Measurements from ENCODE around the gene DUSP10. TPM values are rescaled to one million over a fixed set of nuclear protein-coding genes. Genes with fewer than 3 reads are reported as not detected.

The DUSP10 gene
- total RNA-seq, 2 experiments from 2014 or later = 32.7 to 33.0 TPM

DNA sequence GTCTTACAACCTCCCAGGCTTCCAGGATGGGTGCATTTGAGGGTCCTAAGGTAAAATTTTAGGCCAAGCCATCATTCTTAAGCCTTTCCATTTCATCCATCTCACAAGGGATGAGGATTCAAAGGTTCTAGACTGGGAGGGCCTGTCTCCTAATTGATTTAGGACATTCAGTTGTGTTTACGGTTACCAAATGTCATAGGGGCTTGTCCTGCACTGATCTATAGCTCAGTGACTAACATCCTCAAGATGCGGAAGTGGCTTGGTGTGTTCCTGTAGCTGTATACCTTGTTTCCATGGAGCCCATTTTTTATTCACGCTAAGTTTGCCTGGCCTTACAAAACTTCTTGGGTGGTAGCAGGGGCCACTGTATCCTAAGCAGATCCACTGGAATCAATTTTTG, 52.8 kb downstream of the DUSP10 start:
- DNase-seq = no peak
- H3K4me3 Mint-ChIP-seq = no peak overlapping the region
- H3K36me3 Mint-ChIP-seq = no peaks in the 10 kb centered on the region
- peak overlapping the region; percentile 45 for H3K27ac Mint-ChIP-seq
- H3K4me1 Mint-ChIP-seq = peaks cover 11% of the 10 kb centered on the region
- H3K27me3 Mint-ChIP-seq = no peaks in the 10 kb centered on the region
- peaks cover 3% of the 10 kb centered on the region for H3K9me3 Mint-ChIP-seq

DNA sequence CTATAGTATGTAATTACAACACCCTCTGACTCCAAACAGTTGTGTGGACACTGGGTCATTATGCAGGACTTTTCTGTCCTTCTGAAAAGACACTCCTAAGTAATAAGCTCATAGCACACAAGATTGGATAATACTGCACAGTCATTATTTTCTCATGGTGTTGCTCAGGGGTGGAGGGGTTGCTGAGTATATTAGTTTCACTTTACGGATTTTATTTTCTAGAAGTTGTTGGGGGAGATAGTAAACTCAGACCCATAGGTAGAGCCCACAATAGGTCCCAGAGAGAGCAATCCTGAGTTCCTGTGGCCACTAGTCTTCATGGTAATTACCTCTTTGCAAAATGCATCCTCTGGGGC, 53.4 kb downstream of the DUSP10 start:
- DNase-seq = no peak
- H3K4me1 Mint-ChIP-seq = peaks cover 11% of the 10 kb centered on the region
- H3K27me3 Mint-ChIP-seq = no peaks in the 10 kb centered on the region
- H3K4me3 Mint-ChIP-seq = no peak overlapping the region
- H3K36me3 Mint-ChIP-seq = no peaks in the 10 kb centered on the region
- no peak overlapping the region for H3K27ac Mint-ChIP-seq
- H3K9me3 Mint-ChIP-seq = peaks cover 3% of the 10 kb centered on the region

DNA sequence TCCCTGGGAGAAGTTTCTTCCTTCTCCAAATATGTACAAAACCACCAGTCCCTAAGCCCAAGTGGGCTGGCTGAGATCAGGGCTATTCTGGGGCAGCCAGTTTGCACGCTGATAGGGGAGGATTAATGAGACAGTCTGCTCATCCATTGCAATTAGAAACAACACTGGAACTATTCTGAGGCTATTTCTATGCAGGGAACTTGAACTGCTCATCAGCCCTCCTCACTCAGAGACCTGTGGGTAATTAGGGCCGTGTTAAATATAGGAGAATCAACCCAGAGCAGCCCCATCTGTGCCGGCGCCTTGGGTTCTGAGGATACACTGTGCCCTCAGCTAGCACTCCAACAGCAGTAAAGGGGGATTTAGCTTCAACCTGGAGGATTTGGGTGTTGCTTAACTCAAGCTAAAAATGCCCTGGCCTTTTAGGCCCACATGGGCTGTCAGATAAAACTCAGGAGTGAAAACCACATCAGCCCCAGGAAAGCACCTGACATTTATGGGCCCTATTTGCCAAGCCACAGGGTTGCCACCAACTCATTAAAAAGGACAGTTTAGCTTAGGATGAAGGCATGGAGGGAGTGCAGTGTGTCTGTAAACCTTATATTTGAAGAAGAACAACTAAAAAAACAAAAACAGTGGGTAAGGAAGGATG, 53.9 kb downstream of the DUSP10 start:
- DNase-seq = no peak
- Mint-ChIP-seq H3K36me3 (no peaks in the 10 kb centered on the region), H3K27me3 (no peaks in the 10 kb centered on the region), H3K9me3 (no peaks in the 10 kb centered on the region), H3K4me1 (peaks cover 11% of the 10 kb centered on the region), H3K27ac (no peak overlapping the region), H3K4me3 (no peak overlapping the region)

DNA sequence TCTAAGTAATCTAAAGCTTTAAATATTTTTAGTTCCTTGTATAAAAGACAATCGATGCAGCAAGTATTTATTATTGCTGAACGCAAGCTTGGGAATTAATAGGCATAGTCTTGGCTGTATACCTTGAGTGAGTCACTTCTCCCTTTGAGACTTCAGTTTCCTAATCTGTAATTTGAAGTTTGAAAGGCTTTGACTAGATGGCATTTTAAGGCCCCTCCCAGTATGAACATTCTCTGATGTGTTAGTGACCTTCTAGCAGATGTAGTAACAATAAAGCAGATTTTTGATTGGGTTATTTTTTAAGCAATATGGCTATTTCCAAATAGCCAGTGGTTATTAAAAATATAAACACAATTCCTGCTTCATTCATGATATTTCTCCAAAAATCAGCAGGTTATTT, 58.2 kb downstream of the DUSP10 start:
- H3K4me1 Mint-ChIP-seq = peaks cover 6% of the 10 kb centered on the region
- no peak overlapping the region for H3K27ac Mint-ChIP-seq
- H3K27me3 Mint-ChIP-seq = no peaks in the 10 kb centered on the region
- no peak overlapping the region for H3K4me3 Mint-ChIP-seq
- peaks cover 8% of the 10 kb centered on the region for H3K36me3 Mint-ChIP-seq
- no peak for DNase-seq
- peaks cover 15% of the 10 kb centered on the region for H3K9me3 Mint-ChIP-seq

DNA sequence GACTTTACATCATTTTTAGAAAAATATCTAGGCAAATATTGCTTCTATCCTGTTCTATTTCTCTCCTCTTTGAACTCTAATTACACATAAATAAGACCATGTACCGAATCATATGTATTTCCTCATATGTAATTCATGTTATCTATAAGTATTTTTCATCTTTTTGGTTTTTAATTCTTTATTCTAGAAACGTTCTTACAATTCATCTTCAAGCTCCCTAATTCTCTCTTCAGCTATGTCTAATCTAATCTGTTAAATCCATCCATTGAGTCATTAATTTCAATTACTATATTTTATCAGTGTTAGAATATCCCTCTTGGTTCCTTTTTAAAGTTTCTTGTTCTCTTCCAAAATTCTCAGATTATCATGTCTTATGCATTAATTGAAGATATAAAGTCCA, 61.8 kb downstream of the DUSP10 start:
- H3K36me3 Mint-ChIP-seq = peaks cover 8% of the 10 kb centered on the region
- H3K27ac Mint-ChIP-seq = no peak overlapping the region
- no peak overlapping the region for H3K4me3 Mint-ChIP-seq
- no peaks in the 10 kb centered on the region for H3K27me3 Mint-ChIP-seq
- no peak for DNase-seq
- H3K4me1 Mint-ChIP-seq = no peaks in the 10 kb centered on the region
- H3K9me3 Mint-ChIP-seq = peaks cover 15% of the 10 kb centered on the region

DNA sequence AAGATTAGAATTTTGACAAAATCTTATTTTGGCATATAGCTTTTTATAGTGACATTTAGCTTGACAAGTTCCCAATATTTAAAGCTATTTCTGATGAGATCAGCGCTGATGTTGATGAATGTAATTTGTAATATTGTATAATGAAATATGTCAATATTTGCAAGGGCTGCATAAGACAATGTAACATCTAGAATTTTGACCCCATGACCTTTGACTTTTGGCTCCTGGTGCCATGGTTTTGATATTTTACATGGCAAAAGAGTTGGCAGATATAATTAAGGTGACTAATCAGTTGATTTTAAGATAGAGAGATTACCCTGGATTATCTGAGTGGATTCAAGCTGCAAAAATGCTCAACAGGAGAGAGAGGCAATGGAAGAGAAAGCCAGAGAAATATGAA, 63.9 kb downstream of the DUSP10 start:
- no peak for DNase-seq
- Mint-ChIP-seq H3K9me3 (peaks cover 15% of the 10 kb centered on the region), H3K27me3 (no peaks in the 10 kb centered on the region), H3K27ac (no peak overlapping the region), H3K4me1 (no peaks in the 10 kb centered on the region), H3K4me3 (no peak overlapping the region), H3K36me3 (peaks cover 8% of the 10 kb centered on the region)

DNA sequence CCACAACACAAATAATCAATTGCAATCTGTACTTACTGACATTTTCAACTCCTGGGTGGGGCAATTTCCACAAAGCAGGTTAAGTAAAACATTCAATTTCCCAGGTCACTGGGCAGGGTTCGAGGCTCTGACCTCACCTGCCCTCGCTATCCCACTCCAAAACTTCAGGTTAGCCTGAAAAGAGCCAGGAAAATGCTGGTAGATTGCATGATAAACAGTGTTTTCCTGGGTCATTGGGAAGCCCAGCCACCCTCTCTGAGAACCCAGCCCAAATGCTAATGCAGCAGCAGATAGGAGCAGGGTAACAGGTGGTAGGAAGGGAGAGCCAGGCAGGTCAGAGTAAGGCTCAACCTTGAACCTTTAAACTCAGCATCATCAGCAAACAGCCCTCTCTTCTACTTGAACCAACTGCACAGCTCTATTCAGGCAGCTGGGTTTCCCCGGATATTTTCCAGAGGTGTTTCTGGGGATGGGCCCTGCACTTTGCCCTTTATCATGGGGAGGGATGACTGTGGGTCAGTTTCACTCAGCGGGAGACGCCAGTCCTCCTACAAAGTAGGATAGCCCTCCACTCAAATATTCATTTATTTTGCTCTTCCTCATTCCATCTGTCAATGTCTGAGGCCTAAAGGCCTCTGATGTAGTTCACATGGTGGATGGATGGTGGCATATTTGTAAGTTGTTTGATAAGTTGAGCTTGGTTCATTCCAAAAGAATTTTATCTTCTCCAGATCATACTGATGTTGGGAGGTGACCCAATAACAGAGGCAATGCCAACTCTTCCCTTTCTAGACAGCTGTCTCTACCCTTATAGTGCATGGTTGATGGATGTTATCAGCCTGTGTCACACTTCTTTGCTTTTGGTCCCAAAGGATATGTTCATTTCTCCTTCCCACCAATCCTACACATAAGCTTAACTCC, 65.7 kb downstream of the DUSP10 start:
- no peaks in the 10 kb centered on the region for H3K4me1 Mint-ChIP-seq
- peaks cover 13% of the 10 kb centered on the region for H3K9me3 Mint-ChIP-seq
- no peaks in the 10 kb centered on the region for H3K27me3 Mint-ChIP-seq
- DNase-seq = no peak
- H3K4me3 Mint-ChIP-seq = no peak overlapping the region
- no peak overlapping the region for H3K27ac Mint-ChIP-seq
- peaks cover 8% of the 10 kb centered on the region for H3K36me3 Mint-ChIP-seq

DNA sequence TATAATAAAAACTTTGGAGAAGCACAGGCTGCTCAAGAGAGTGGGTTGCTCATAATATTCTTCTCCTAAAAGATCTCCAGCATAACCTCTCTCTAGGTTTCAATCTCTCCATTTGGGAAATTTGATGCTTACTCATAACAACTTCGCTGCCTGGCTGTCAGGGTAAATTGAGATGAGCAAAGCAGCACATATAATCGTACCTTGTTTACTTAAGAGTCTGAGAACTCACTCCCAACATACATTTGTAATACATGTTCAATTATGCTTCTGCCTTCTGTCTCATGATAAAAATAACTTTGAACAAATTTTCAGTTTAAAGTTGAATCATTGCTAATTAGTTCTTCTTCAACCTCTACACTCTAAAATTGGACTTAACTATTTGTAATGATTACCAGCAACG, 68.9 kb downstream of the DUSP10 start:
- DNase-seq = no peak
- Mint-ChIP-seq H3K4me3 (no peak overlapping the region), H3K27ac (no peak overlapping the region), H3K27me3 (peaks cover 17% of the 10 kb centered on the region), H3K9me3 (no peaks in the 10 kb centered on the region), H3K4me1 (no peaks in the 10 kb centered on the region), H3K36me3 (no peaks in the 10 kb centered on the region)

DNA sequence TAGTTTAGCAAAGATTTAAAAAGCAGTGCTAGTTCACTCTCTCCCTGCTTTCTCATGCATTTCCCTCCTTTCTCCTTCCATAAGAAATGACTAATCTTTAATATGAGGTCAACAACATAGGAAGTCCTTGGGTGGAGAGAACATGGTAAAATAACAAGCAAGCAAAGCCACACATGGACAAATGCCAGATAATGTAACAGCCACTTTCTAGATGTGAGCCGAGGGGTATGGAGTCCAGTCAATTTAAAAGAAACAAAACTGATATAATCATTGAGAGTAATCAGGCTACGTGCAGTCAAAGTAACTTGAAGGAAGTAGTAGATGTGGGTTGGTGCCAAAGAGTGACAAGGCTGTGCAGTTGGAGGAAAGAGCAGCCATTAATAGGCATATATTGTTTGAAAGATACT, 69.6 kb downstream of the DUSP10 start:
- Mint-ChIP-seq H3K36me3 (no peaks in the 10 kb centered on the region), H3K4me3 (no peak overlapping the region), H3K27me3 (peaks cover 22% of the 10 kb centered on the region), H3K4me1 (peaks cover 6% of the 10 kb centered on the region), H3K27ac (no peak overlapping the region), H3K9me3 (no peaks in the 10 kb centered on the region)
- no peak for DNase-seq

DNA sequence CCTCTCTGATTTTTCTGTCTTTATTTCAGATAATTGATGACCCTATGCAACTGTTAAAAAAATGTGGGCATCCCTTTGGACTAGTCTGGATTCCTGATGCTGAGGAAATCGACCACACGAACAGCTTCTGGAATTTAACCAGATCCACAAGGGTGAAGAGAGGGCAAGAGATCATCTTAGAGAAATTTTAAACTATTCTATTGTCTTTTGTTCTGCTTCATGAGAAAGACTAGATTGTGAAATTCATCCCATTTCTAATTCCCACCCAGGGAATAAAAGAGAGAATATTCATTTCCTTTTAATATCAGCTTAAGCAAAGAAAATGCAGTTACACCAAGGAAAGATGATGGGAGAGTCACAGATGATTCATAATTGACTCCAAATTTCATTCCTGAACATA, 71.8 kb downstream of the DUSP10 start:
- Mint-ChIP-seq H3K27ac (no peak overlapping the region), H3K36me3 (no peaks in the 10 kb centered on the region), H3K9me3 (no peaks in the 10 kb centered on the region), H3K4me3 (no peak overlapping the region), H3K4me1 (peaks cover 7% of the 10 kb centered on the region), H3K27me3 (peaks cover 24% of the 10 kb centered on the region)
- no peak for DNase-seq

DNA sequence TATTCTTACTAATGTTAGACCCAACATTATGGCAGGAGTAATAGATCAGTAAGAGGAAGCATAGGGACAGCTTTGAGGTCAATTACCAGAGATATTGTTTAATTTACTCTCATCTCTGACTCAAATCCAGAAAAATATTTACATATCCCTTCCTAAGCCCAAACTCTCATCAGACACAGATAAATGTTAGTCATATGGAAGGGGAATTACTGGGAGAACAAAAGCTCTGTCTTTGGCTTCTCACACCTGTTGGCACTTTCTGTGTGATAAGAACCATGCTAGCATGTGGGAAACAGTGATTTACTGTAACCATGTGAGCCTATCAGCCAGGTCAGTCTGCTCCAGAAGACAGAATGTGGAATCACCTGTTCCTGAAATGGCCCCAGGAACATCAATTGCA, 72.4 kb downstream of the DUSP10 start:
- Mint-ChIP-seq H3K4me3 (no peak overlapping the region), H3K4me1 (peaks cover 7% of the 10 kb centered on the region), H3K27me3 (peaks cover 27% of the 10 kb centered on the region), H3K36me3 (no peaks in the 10 kb centered on the region), H3K9me3 (no peaks in the 10 kb centered on the region), H3K27ac (no peak overlapping the region)
- no peak for DNase-seq

DNA sequence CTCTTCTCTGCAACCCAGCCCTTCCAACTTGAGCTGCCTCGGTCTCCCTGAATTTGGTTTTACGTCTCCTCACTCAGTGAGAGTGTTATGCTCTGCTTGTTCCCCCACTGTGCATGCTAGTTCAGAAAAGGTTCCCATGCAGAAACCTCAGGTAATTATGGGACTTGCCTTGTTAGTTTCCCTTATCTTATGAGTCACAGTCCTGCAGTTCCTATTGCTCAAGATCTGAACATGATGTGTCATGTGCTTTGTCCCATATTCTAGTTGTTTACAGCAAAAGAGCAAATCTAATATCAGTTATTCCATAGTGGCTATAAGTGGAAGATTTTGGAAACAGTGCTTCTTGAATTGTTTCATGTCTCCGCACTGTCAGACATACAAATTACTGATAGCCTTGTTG, 74.4 kb downstream of the DUSP10 start:
- H3K27ac Mint-ChIP-seq = no peak overlapping the region
- no peaks in the 10 kb centered on the region for H3K36me3 Mint-ChIP-seq
- peaks cover 27% of the 10 kb centered on the region for H3K27me3 Mint-ChIP-seq
- H3K4me1 Mint-ChIP-seq = peaks cover 7% of the 10 kb centered on the region
- no peak overlapping the region for H3K4me3 Mint-ChIP-seq
- H3K9me3 Mint-ChIP-seq = no peaks in the 10 kb centered on the region
- no peak for DNase-seq

DNA sequence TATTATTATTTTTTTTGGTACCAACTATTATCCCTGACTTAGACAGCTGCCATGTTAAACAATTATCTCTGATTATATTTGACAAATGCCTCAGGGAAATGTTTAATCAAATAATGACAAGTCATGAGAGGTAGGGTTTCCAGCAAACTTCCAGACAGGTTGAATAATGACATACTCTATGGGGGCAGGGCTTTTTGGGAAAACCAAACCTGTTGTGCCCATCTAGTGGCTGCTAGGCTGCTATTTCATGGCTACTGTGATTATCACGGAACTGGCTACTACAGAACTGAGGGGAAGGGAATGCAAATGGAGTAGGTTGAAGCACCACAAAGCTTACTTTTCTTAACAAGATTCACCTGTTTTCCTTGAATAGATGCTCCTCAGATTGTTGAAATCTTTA, 77.6 kb downstream of the DUSP10 start:
- Mint-ChIP-seq H3K4me3 (no peak overlapping the region), H3K4me1 (peaks cover 9% of the 10 kb centered on the region)
- DNase-seq = no peak

DNA sequence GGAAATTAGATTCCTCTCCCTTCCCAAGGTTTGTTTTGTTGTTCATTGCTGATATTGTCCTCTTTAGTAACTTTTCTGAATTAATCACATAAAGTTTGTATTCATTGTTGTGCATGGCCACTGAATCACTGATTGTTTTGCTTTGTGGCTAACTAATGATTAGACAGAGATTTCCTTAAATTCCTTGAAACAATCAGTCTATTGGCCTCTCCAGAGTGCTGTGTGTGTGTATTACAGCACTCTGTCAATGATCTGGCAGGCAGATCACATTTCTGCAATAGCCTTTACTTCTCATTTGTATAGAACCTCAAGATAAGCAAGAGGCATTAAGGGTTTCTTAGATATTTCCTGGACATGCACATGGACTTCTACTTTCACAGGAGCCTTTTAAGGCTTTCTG, 78.6 kb downstream of the DUSP10 start:
- H3K4me3 Mint-ChIP-seq = no peak overlapping the region
- H3K27ac Mint-ChIP-seq = no peak overlapping the region
- no peaks in the 10 kb centered on the region for H3K9me3 Mint-ChIP-seq
- DNase-seq = no peak
- no peaks in the 10 kb centered on the region for H3K36me3 Mint-ChIP-seq
- peaks cover 9% of the 10 kb centered on the region for H3K4me1 Mint-ChIP-seq
- peaks cover 10% of the 10 kb centered on the region for H3K27me3 Mint-ChIP-seq

More for the DNA sequence above, 77.6 kb downstream of the DUSP10 start:
- Mint-ChIP-seq H3K27me3 (peaks cover 18% of the 10 kb centered on the region), H3K27ac (no peak overlapping the region), H3K9me3 (no peaks in the 10 kb centered on the region), H3K36me3 (no peaks in the 10 kb centered on the region)

DNA sequence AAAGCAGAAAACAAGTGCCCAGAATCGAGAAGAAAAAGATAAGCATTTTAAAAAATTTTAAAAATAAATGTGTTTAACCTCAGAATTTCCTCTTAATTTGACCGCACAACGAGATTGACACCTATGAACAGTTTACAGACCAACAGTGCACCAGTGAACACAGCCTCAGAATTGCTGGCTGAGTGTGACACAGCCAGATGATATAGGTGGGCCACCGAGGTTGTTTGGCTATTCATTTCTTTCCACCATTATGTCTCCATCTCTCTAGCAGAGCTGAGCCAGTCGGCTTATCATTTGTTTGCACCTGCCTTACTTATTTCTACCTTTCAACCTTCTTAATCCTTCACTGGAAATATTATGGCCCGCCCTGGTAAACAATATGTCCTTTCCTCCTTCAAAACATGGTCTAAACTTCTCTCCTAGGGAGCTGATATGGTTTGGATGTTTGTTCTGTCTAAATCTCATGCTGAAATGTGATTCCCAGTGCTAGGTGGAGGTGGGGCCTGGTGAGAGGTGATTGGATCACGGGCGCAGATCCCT, 86.1 kb downstream of the DUSP10 start:
- H3K36me3 Mint-ChIP-seq = no peaks in the 10 kb centered on the region
- H3K9me3 Mint-ChIP-seq = peaks cover 3% of the 10 kb centered on the region
- peaks cover 3% of the 10 kb centered on the region for H3K4me1 Mint-ChIP-seq
- no peak overlapping the region for H3K4me3 Mint-ChIP-seq
- H3K27me3 Mint-ChIP-seq = no peaks in the 10 kb centered on the region
- H3K27ac Mint-ChIP-seq = no peak overlapping the region
- no peak for DNase-seq

Measured in activated naive CD8-positive, alpha-beta T cell treated with anti-CD3 and anti-CD28 coated beads for 36 hours (primary cell).